ENCODE measurements around the gene FBRSL1.
A peak's percentile ranks its signal among the peaks of the same experiment; 100 is the strongest.

The FBRSL1 gene

DNA sequence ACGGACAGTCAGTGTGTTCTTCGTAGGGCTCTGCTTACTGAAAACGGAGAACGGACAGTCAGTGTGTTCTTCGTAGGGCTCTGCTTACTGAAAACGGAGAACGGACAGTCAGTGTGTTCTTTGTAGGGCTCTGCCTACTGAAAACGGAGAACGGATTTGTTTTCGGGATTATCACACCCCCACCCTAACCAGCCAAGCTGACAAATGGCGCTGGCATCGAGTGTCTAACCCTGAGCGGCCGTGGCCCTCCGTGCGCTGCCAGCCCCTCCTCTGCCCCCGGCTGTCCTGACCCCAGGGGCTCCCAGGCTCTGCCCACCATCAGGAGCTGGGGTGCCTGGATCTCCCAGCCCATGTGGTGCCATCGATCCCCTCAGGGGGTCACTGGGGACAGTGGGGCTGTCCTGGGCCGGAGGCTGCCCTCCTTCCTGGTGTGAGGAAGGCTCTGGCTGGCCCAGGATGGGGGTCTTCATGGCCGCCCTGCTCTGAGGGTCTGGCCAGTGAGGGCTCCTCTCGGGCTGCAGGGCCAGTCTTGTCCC is 57.3 kb downstream of the FBRSL1 start:
- no peak for DNase-seq
- TF ChIP-seq POLR2A (IDR thresholded peaks at IDR 0.05; ENCODE audit: low read length) (no peak), GATA1 (IDR thresholded peaks at IDR 0.05; ENCODE audit: low read depth, low read length) (no peak)

DNA sequence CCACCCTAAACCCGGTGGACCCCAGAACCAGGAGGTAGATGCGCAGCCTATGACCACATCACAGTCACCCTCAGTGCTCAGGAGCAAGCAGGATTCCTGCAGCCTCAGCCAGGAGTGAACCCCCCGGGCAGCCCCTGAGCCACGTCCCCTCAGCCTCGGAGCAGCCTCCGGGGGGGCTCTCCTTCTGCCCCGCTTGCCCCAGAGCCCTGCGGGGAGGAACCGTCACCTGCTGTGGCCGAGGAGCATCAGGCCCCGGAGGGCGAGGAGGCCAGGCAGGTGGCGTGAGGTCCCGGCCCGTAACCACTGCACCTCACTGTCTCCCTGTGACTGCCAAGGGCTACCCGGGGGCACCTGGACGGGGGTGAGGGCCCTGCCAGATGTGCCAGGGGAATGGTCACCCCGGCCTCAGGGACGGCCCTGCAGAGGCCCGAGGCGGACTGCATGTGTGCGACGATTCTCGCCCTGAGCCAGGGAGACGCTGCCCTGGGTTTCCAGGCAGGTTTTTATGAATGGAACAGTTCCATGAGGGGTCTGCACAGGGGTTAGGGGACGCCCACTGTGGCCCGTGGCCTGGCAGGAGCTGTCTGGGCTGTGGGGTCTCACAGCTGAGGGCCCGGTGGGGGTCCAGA is 58.6 kb downstream of the FBRSL1 start:
- TF ChIP-seq POLR2A (IDR thresholded peaks at IDR 0.05; ENCODE audit: low read length) (no peak), GATA1 (IDR thresholded peaks at IDR 0.05; ENCODE audit: low read depth, low read length) (no peak)
- no peak for DNase-seq

DNA sequence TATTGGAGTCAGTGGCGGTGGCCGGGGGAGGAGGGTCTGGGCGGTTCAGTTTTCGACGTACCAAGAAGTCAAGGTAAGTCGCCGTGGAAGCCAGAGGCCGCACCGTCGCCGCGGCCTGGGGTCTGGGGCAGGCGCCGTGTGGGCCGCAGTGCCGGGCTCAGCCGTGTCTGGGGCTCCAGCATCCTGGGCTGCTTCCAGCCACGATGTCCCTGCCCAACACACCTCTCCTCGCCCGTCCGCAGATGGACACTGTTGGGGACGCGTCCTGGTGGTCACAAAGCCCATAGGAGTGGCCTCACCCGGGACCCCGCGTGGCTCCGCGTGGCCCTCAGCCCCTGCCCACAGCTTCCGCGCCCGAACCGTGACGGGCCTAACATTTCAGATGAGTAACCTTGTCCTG is 59.1 kb downstream of the FBRSL1 start:
- DNase-seq, result no peak
- TF ChIP-seq GATA1 (IDR thresholded peaks at IDR 0.05; ENCODE audit: low read depth, low read length) (no peak), POLR2A (IDR thresholded peaks at IDR 0.05; ENCODE audit: low read length) (no peak)

DNA sequence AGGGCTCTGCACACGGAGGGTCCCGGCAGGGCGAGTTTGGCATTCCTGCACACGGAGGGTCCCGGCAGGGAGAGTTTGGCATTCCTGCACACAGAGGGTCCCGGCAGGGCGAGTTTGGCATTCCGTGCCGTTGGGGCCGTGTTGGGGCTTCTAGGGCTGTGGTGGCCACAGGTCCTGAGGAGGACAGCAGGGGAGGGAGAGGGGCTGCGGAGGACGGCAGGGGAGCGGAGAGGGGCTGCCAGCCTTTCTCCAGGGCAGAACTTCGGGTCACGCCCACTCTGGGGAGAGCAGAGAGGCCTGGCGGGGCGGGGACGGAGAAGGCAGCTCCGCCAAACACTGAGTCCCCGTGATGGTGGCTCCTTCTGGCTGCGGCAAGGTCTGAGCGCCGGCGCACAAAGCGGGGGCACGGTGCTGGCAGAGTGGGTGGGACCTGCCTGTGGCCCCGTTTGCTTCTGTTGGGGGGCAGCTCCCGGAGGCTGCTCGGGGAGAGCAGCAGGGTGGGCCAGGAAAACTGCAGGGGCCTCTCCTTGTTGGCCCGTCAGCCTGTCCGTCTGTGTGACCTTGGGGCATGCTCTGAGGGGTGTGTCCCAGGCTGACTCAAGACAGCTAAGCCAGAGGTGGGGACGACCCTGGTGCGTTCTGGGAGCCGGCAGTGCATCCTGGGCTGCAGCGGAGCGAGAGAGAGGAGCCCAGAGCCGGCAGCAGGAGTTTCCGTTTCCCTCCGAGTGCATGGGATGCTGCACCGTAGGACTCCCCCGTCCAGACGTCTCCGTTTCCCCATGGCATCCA is 60.3 kb downstream of the FBRSL1 start:
- TF ChIP-seq GATA1 (IDR thresholded peaks at IDR 0.05; ENCODE audit: low read depth, low read length) (no peak), POLR2A (IDR thresholded peaks at IDR 0.05; ENCODE audit: low read length) (no peak)
- DNase-seq, result no peak

DNA sequence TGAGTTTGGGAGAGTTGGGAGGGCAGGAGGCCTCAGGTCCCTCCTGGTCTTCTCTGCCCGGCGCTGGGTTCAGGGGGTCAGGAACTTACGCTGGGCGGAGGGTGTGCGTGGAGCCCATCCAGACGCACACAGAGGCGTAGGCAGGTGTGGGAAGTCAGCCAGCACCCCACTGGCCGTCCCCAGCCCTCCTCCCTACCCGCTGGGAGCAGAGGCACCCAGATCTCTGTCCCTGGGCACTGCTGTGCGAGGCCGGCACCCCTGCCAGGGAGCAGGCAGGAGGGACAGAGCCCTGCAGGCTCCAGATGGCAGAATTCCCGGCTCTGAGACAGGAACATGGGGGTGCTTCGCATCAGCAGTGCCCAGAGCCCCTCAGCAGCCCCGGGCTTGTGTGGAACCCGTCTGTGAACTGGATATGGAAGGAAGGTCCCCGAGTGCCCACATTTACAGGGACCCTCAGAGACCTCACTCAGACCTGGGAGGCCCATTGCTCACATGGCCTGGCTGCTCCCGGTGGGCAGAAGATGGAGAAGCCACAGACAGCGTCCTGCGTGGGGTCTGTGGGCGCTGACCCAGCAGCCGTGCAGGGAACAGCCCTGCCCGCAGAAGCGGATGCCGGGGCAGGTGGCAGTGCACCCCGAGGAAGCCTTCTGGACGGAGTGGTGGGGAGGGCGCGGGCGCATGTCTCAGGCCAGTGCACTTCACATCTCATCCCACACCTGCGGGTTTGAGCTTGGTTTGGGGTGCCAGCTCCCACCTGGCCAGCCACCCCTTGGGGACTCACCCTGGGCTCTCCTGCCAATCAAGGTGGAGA is 61.1 kb downstream of the FBRSL1 start:
- no peak for TF ChIP-seq GATA1 (IDR thresholded peaks at IDR 0.05; ENCODE audit: low read depth, low read length)
- no peak for TF ChIP-seq POLR2A (IDR thresholded peaks at IDR 0.05; ENCODE audit: low read length)
- no peak for DNase-seq

DNA sequence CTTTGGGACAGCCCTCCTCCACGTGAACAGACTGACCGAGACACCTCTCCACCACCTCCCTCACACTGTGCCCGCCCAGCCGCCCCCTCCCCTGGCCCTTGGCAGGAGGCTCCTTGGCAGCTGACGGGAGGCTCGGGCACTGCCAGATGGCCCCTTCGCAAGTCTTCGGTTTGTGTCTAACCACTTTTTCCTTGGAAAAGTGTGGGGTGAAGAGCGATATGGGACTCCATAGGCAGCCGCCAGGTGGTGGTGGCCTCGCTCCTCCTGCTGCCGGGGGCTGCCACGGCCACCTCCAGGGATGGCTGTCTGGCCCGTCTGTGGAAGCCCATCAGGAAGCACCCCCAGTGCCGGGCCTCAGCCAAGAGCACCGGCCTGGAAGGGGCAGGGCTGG is 61.7 kb downstream of the FBRSL1 start:
- no peak for DNase-seq
- no peak for TF ChIP-seq GATA1 (IDR thresholded peaks at IDR 0.05; ENCODE audit: low read depth, low read length)
- no peak for TF ChIP-seq POLR2A (IDR thresholded peaks at IDR 0.05; ENCODE audit: low read length)

DNA sequence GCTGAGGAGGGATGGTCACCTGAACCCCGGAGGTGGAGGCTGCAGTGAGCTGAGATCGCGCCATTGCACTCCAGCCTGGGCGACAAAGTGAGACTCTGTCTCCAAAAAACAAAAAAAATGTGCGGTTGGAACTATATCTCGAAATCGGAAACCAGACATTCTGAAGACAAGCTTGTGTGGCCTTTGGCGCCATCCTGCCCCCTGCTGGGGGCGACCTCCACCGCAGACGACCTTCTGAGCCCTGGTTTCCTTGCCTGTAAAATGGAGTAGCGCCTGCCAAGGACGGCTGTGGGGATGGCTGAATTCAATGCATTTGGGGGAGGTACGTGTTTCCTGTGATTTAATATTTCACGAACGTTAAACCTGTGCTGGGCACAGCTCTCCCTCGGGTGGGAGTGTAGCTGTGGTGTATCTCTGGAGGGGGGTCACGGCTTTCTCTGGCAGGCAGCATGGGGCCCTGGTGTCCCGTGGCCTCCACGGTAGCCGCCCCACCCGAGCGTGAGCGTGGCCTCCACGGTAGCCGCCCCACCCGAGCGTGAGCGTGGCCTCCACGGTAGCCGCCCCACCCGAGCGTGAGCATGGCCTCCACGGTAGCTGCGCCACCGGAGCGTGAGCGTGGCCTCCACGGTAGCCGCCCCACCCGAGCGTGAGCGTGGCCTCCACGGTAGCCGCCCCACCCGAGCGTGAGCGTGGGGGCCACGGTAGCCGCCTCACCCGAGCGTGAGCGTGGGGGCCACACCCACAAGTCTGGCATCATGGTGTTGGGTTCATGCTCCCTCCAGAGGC is 65.1 kb downstream of the FBRSL1 start:
- no peak for TF ChIP-seq GATA1 (IDR thresholded peaks at IDR 0.05; ENCODE audit: low read depth, low read length)
- TF ChIP-seq POLR2A (IDR thresholded peaks at IDR 0.05; ENCODE audit: low read length), result no peak
- peak; percentile 43 to 49 for DNase-seq

DNA sequence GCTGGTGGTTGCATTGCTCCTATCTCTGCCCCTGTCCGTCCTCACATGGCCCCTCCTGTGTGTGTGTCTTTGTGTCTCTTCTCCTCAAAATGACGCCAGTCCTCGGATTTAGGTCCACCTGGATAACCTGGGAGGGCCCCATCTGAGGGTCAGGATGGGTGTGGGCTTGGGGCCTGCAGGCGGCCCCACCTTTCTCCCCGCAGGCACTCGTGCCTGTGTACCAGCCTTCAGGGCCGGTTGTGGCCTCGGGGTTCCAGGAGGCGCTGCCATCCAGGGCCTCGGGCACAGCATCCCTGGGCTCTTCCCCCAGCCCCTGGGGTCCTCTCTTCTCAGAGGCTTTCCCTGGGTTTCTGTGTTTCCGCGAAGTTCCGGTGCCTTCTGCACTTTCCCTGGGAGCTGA is 65.7 kb downstream of the FBRSL1 start:
- TF ChIP-seq POLR2A (IDR thresholded peaks at IDR 0.05; ENCODE audit: low read length) (no peak), GATA1 (IDR thresholded peaks at IDR 0.05; ENCODE audit: low read depth, low read length) (no peak)
- no peak for DNase-seq

DNA sequence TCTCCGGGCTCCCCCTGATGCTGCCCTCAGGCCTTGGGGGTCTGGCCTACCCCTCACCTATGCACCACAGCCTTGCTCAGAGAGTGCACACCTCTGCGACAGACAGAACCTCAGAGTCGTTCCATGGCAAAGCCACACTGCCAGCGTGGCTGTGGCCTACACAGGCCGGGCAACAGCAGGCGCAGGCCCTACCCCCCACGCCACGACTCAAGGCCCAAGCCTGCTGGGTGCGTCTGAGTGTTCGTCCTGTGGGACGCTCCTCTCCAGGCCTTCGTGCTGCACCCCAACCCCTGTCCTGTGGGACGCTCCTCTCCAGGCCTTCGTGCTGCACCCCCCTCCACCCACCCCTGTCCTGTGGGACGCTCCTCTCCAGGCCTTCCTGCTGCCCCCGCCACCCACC is 66.3 kb downstream of the FBRSL1 start:
- no peak for TF ChIP-seq GATA1 (IDR thresholded peaks at IDR 0.05; ENCODE audit: low read depth, low read length)
- TF ChIP-seq POLR2A (IDR thresholded peaks at IDR 0.05; ENCODE audit: low read length), result no peak
- no peak for DNase-seq

DNA sequence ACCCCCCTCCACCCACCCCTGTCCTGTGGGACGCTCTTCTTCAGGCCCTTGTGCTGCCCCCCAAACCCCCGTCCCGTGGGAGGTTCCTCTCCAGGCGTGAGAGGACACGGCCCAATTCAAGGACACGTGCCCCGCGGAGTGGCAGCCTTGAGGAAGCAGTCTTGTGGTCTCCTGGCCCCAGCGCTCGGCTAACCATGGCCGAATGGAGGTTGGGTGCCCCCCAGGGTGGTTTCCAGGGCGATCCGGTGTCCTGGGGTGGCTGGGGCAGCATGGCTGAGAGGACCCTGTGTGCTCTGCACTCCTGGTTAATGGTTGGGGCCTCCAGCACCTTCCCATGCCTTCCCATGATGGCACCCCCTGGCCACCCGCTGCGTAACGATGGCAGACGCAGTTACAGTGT is 66.8 kb downstream of the FBRSL1 start:
- no peak for DNase-seq
- TF ChIP-seq POLR2A (IDR thresholded peaks at IDR 0.05; ENCODE audit: low read length), result no peak
- TF ChIP-seq GATA1 (IDR thresholded peaks at IDR 0.05; ENCODE audit: low read depth, low read length), result no peak

DNA sequence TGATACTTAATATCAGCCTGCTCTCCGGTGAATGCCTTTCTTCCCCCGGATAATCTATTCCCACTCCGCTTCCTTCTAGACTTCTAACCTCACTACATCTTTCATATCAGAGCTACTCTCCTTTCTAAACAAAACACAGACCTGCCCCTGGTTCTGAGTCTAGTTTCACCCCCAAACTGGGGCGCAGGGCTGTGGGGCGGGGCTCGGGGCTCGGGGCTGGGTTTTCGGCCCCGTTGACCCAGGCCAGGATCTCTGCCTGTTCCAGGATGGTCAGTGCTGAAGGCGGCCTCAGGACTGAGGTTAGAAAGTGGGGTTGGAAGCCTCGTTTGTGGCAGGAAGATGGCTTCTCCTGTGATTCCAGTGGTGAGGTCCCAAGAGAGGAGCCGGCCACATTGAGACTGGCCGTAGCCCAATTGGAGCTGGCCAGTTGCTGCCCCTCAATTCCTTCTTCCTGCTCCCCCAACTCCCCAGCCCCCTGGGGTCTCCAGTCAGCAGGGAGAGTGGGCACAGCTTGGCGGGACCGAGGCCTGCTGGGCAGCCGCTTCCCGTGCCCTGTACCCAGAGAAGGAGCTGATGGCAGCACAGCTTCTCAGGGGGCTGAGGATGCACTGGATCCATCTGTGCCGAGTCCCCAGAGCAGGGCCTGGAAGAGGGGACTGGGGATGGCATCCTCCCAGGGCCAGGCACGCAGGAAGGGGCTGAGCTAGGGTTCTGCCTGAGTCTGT is 67.5 kb downstream of the FBRSL1 start:
- TF ChIP-seq POLR2A (IDR thresholded peaks at IDR 0.05; ENCODE audit: low read length), result no peak
- TF ChIP-seq GATA1 (IDR thresholded peaks at IDR 0.05; ENCODE audit: low read depth, low read length), result no peak
- no peak for DNase-seq

DNA sequence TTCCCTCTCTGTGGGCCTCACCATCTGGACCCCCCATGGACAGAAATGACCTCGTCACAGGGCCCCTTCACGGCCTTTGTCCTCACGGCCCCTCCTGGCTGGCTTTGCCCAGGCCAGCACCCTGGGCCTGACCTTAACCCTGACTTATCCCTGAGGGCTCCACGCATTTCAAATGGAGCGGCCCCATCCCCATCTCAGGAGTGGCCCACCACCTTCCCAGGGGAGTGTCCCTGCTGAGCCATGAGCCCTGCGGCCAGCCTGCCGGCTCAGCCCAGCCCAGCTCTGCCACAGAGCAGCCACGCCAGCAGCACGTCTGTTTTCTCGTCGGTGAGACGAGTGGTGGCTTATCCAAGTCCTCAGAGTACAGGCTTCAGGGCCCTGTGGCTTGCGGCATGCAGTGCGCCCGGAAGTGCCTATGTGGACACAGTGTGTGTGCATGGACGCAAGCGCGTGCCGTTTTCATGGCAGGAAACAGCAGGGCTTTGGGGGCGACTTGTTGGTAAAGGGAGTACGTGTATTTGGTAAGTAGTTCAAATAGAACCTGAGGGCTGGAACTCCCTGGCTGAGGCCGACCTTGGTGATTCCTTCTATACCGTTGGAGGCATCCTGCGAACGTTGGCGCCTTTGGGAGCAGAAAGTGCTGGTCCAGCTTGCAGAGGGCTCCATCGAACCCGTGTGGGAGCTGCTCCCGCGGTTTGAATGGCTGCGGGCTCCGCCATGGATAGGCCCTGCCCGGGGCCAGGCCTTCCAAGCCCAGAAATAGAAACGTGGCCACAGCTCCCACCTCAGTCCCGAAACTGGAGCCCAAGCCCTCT is 68.3 kb downstream of the FBRSL1 start:
- TF ChIP-seq GATA1 (IDR thresholded peaks at IDR 0.05; ENCODE audit: low read depth, low read length), result no peak
- no peak for TF ChIP-seq POLR2A (IDR thresholded peaks at IDR 0.05; ENCODE audit: low read length)
- no peak for DNase-seq

All from erythroblast (primary cell).